Right cardiac atrium (tissue), 5 donors: ENCODE measurements around the gene TTC8. TPM values are rescaled to one million over a fixed set of nuclear protein-coding genes. Genes with fewer than 3 reads are reported as not detected.

Experiments used
- ATAC-seq, 2 donors: fragments of 200-7000 bp; cut with Tn5 transposase; one replicate each; pipeline versions ENCODE4 v1.8.0 to v1.9.1; 2020; ENCODE audit warnings: moderate library complexity in 2 of 2, mild to moderate bottlenecking in 1 of 2
- DNase-seq, 3 donors: peaks; one replicate each; pipeline ENCODE4 v3.0.0-alpha.2; 2020
- H3K27ac ChIP-seq: one replicate; pipeline ENCODE4 v1.5.1; 2013; ENCODE audit warnings: mild to moderate bottlenecking, low read length, control low read depth, moderate library complexity
- H3K27me3 ChIP-seq: one replicate; pipeline ENCODE4 v1.6.1; 2013; ENCODE audit not compliant: control insufficient read depth, insufficient read depth
- H3K4me1 ChIP-seq: one replicate; pipeline ENCODE4 v1.6.1; 2013; ENCODE audit warnings: low read length; ENCODE audit not compliant: control insufficient read depth, insufficient read depth
- H3K4me3 ChIP-seq: one replicate; pipeline ENCODE4 v1.5.1; 2013; ENCODE audit warnings: low read length, control low read depth
- H3K9me3 ChIP-seq: one replicate; pipeline ENCODE4 v1.6.1; 2013; ENCODE audit warnings: low read length; ENCODE audit not compliant: control insufficient read depth
- WGBS: extraction: QIAGEN DNeasy Blood & Tissue Kit; methylation state at CpG from one replicate; pipeline ENCODE4 v1.1.7; 2013; 5-methylcytosine and 5-hydroxymethylcytosine counted together
- intact Hi-C, 4 donors: fragments of 100-400 bp; cut with DNase I; formaldehyde crosslinking; loops; one replicate each; pipeline versions ENCODE4 v1.11.0 to v1.14.0; 2022 to 2023
- polyA plus RNA-seq: library from polyadenylated mRNA; stranded (reverse); fragments of 200-250 nt; gene quantifications from one replicate; pipeline ENCODE4 v1.2.3, GENCODE V29; 2013
- total RNA-seq, 4 donors: library from RNA; stranded (reverse); fragmentation: NEBNext Ultra II Directional; extraction: Animal tissue kit (Norgen Biotek cat#: 25700); gene quantifications; one replicate each; pipeline ENCODE4 v1.2.1, GENCODE V29; 2021
- donor health status: healthy with polysubstance abuse.
- donor health status: DM: no; HTN: yes; CAD: no.
- donor health status: DM: no; HTN: no; CAD: no.
- donor health status: DM: no; HTN: yes; CAD: no; lungs with severe emphysema.
- donor health status: DM: yes; HTN: yes; CAD: no.

TTC8 gene
- total and polyA plus RNA-seq, 5 donors, result 7.4 to 12.9 (median 10.8) TPM

GRCh38 chr14:88904206-88904647 is 79.8 kb downstream of the TTC8 start:
- intact Hi-C loops, result no loop called here

GRCh38 chr14:88904864-88905263 is 80.4 kb downstream of the TTC8 start:
- WGBS, result 74% methylated on average over 5 of the region's 5 CpGs
- H3K27ac ChIP-seq, result no peak overlapping the region
- H3K9me3 ChIP-seq, result no peaks in the 10 kb centered on the region
- DNase-seq (no peak), ATAC-seq (no peak)
- peaks cover 2% of the 10 kb centered on the region for H3K4me1 ChIP-seq
- intact Hi-C loops, result no loop called here
- H3K27me3 ChIP-seq, result no peaks in the 10 kb centered on the region
- no peak overlapping the region for H3K4me3 ChIP-seq

More at GRCh38 chr14:88904206-88904647, 79.8 kb downstream of the TTC8 start:
- H3K4me1 ChIP-seq, result peaks cover 2% of the 10 kb centered on the region
- 82% methylated on average over 3 of the region's 3 CpGs for WGBS
- no peak overlapping the region for H3K27ac ChIP-seq
- no peak overlapping the region for H3K4me3 ChIP-seq
- no peaks in the 10 kb centered on the region for H3K9me3 ChIP-seq
- ATAC-seq (no peak), DNase-seq (no peak)
- no peaks in the 10 kb centered on the region for H3K27me3 ChIP-seq

- 56% methylated on average over 1 of the region's 1 CpG for WGBS
- intact Hi-C loops, result no loop called here
- Histone ChIP-seq H3K27ac (no peak overlapping the region), H3K4me3 (no peak overlapping the region), H3K27me3 (no peaks in the 10 kb centered on the region), H3K9me3 (no peaks in the 10 kb centered on the region), H3K4me1 (no peaks in the 10 kb centered on the region)
- no peak for ATAC-seq
- DNase-seq, result no peak
Observed at GRCh38 chr14:88908216-88908615, 83.8 kb downstream of the TTC8 start.

GRCh38 chr14:88910386-88910785 is 85.9 kb downstream of the TTC8 start:
- no peaks in the 10 kb centered on the region for H3K9me3 ChIP-seq
- no peaks in the 10 kb centered on the region for H3K27me3 ChIP-seq
- no peak overlapping the region for H3K4me3 ChIP-seq
- no peak overlapping the region for H3K27ac ChIP-seq
- ATAC-seq (no peak), DNase-seq (no peak)
- WGBS, result 85% methylated on average over 6 of the region's 6 CpGs
- intact Hi-C loops, result no loop called here
- no peaks in the 10 kb centered on the region for H3K4me1 ChIP-seq

- Histone ChIP-seq H3K4me1 (no peaks in the 10 kb centered on the region), H3K9me3 (no peaks in the 10 kb centered on the region), H3K4me3 (no peak overlapping the region), H3K27me3 (no peaks in the 10 kb centered on the region), H3K27ac (no peak overlapping the region)
- ATAC-seq (no peak), DNase-seq (no peak)
- intact Hi-C loops, result no loop called here
- 84% methylated on average over 4 of the region's 4 CpGs for WGBS
Observed at GRCh38 chr14:88911809-88912208, 87.4 kb downstream of the TTC8 start.

- 74% methylated on average over 4 of the region's 4 CpGs for WGBS
- intact Hi-C loops, result no loop called here
Observed at GRCh38 chr14:88914956-88915355, 90.5 kb downstream of the TTC8 start.

GRCh38 chr14:88919502-88919901 is 95.1 kb downstream of the TTC8 start:
- intact Hi-C loops, result no loop called here
- ATAC-seq (no peak), DNase-seq (no peak)
- Histone ChIP-seq H3K4me3 (no peak overlapping the region), H3K27ac (no peak overlapping the region), H3K4me1 (no peaks in the 10 kb centered on the region), H3K9me3 (no peaks in the 10 kb centered on the region), H3K27me3 (no peaks in the 10 kb centered on the region)
- 69% methylated on average over 3 of the region's 3 CpGs for WGBS

More at GRCh38 chr14:88914956-88915355, 90.5 kb downstream of the TTC8 start:
- DNase-seq, result no peak
- H3K27ac ChIP-seq, result no peak overlapping the region
- H3K4me3 ChIP-seq, result no peak overlapping the region
- H3K4me1 ChIP-seq, result no peaks in the 10 kb centered on the region
- no peaks in the 10 kb centered on the region for H3K27me3 ChIP-seq
- no peaks in the 10 kb centered on the region for H3K9me3 ChIP-seq
- no peak for ATAC-seq

Other genes starting within 250 kb of the TTC8 start
- gene EML5, start 31.7 kb upstream of the TTC8 start, total RNA-seq, result under 1 TPM; 0.40 to 0.82 (median 0.51) TPM
- 0.14 TPM for gene EML5, start 31.7 kb upstream of the TTC8 start, polyA plus RNA-seq